Stimulated activated memory B cell treated with anti-CD40 and anti-IgM and Interleukin-4, amounts not matched to agents 10 μg/mL and 1 μg/mL and 100 μg/mL, for 72 hours (primary cell): Measurements from ENCODE around the gene IRAK4.

Source experiments
- ATAC-seq: fragments of 150-1000 bp; cut with Tn5 transposase; 2 replicates; pipeline ENCODE4 v1.10.0; 2021
- H3K27ac Mint-ChIP-seq: one replicate; pipeline ENCODE4 v1.8.0; 2022; ENCODE audit warnings: mild to moderate bottlenecking, mixed read lengths
- H3K27me3 Mint-ChIP-seq: one replicate; pipeline ENCODE4 v1.8.0; 2022; ENCODE audit warnings: mixed read lengths
- H3K36me3 Mint-ChIP-seq: one replicate; pipeline ENCODE4 v1.8.0; 2022; ENCODE audit warnings: mixed read lengths
- H3K4me1 Mint-ChIP-seq: one replicate; pipeline ENCODE4 v1.8.0; 2022; ENCODE audit warnings: mixed read lengths
- H3K4me3 Mint-ChIP-seq: one replicate; pipeline ENCODE4 v1.8.0; 2022; ENCODE audit warnings: mild to moderate bottlenecking, moderate library complexity, mixed read lengths
- H3K9me3 Mint-ChIP-seq: one replicate; pipeline ENCODE4 v1.8.0; 2022; ENCODE audit warnings: mixed read lengths

IRAK4 gene

DNA sequence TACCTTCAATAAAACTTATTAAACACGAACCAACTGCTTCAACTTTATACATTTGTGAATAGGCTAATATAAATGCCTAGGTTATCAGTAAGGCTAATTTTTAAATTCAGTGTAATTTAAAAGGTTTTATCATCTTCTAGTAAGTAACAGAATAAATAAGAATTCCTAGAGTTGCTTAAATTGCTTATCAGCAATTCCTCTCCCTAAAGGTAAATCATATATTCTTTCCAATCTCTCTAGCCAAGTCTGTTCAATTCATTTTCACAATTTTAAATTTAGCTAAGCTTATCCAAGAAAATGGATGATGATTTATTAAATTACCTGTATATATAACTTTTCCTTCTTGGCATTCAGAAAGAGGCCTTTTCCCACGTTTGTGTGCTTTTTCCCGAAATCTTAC is 4.7 kb upstream of the IRAK4 start:
- H3K27me3 Mint-ChIP-seq = no peaks in the 10 kb centered on the region
- H3K4me1 Mint-ChIP-seq = peaks cover 45% of the 10 kb centered on the region
- no peak for ATAC-seq
- peaks cover 30% of the 10 kb centered on the region for H3K36me3 Mint-ChIP-seq
- no peak overlapping the region for H3K27ac Mint-ChIP-seq
- H3K9me3 Mint-ChIP-seq = peaks cover 4% of the 10 kb centered on the region
- no peak overlapping the region for H3K4me3 Mint-ChIP-seq

DNA sequence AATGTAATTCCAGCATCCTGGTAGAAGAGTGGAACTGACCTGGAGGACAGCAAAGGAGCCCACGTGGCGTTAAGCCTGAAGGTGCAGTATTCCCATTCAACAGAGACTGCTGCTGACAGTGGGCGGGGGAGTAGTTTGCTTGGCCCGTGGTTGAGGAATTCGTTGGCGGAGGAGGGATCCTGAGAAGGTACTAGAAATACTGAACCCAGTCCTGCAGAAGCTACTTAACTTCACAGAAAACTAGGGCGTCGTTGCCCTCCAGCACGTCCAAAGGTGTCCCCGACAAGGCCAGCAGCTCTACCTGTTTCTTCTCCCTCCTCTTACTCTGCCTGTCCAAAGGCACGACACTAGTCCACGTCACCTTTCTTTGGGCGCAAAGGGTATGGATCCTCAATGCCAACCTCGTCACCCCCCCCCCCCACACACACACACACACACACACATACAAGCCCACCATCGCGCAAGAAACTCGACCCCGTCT is 464 bp upstream of the IRAK4 start:
- Mint-ChIP-seq H3K27me3 (no peaks in the 10 kb centered on the region), H3K9me3 (no peaks in the 10 kb centered on the region), H3K4me3 (peak overlapping the region; percentile 99), H3K4me1 (peaks cover 65% of the 10 kb centered on the region), H3K36me3 (peaks cover 20% of the 10 kb centered on the region), H3K27ac (peak overlapping the region; percentile 99)
- peak; percentile 13 for ATAC-seq

DNA sequence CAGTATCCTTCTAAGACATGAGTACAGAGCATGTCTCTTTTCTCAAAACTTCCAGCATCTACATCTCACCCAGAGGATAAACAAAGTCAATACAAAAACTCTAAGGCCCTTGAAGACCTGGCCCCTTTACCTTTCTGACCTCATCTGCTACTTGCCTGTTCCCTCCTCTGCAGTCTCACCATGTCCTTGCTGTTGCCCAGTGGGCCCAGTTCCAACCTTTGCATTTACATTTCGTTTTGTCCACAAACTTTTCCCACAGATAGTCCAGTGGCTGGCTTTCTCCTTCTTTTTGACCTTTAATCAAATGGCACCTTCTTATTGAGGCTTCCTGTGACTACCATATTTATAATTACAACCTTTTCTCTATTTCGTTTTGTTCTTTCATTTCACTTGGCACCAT is 1.6 kb downstream of the IRAK4 start:
- ATAC-seq = no peak
- H3K27me3 Mint-ChIP-seq = no peaks in the 10 kb centered on the region
- peak overlapping the region; percentile 99 for H3K27ac Mint-ChIP-seq
- peak overlapping the region; percentile 99 for H3K4me3 Mint-ChIP-seq
- peaks cover 68% of the 10 kb centered on the region for H3K4me1 Mint-ChIP-seq
- no peaks in the 10 kb centered on the region for H3K9me3 Mint-ChIP-seq
- peaks cover 15% of the 10 kb centered on the region for H3K36me3 Mint-ChIP-seq

DNA sequence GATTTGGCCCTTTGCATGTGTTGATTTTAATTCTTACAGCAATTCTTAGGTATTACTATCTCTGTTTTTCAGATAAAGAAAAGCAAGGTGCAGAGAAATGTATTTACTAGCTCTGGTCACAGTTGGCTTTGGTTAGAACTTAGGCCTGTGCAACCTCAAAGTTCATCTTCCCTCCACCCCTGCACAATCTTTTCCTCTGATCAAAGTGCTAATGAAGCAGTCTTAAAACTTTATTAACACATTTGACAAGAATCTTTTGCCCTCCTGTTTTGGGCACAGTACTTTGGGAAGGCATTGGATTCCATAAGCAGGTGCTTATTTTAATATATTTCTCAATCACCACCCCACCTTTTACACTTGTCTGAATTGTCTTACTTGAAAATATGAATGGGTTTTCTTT is 2.7 kb downstream of the IRAK4 start:
- no peak for ATAC-seq

DNA sequence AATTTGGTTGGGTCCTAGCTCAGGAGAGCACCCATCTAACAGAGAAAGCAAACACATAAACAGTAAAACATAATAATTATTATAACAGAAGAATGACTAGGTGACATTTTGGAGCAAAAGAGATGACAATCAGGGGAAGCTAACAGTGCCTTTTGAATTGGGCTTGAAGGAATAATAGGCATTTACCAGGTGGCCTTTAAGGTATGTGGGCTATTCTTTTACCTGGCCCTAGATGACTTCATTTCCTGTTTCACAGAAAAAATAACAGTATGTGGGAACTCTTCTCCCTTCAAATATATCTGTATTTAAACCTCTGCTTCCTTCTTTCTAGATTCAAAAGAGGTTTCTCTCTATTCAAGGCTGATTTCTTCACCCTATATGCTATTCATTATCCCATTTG is 3.8 kb downstream of the IRAK4 start:
- peaks cover 47% of the 10 kb centered on the region for H3K4me1 Mint-ChIP-seq

More for the DNA sequence above, 2.7 kb downstream of the IRAK4 start:
- no peaks in the 10 kb centered on the region for H3K9me3 Mint-ChIP-seq
- H3K27me3 Mint-ChIP-seq = no peaks in the 10 kb centered on the region
- H3K36me3 Mint-ChIP-seq = peaks cover 15% of the 10 kb centered on the region
- no peak overlapping the region for H3K27ac Mint-ChIP-seq
- peaks cover 57% of the 10 kb centered on the region for H3K4me1 Mint-ChIP-seq
- H3K4me3 Mint-ChIP-seq = no peak overlapping the region

DNA sequence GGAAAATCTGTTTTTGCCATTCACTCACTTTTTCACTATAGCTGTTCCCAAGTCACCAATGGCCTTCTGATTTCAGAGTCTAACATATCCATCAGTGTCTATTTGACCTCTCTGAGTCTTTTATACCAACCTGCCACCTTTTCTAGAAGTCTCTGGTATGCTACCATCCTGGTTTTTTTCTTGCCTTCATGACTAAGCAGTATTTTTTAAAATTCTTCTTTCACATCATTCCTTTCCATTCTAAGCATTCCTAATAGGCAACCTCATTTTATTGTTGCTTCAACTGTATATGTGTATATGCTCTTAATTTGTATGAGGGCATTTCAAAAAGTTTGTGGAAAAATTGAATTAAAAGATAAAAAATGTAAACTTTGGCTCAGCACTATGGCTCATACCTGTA is 5.0 kb downstream of the IRAK4 start:
- Mint-ChIP-seq H3K36me3 (peaks cover 19% of the 10 kb centered on the region), H3K4me1 (peaks cover 39% of the 10 kb centered on the region), H3K27me3 (no peaks in the 10 kb centered on the region), H3K4me3 (no peak overlapping the region), H3K9me3 (no peaks in the 10 kb centered on the region), H3K27ac (no peak overlapping the region)
- no peak for ATAC-seq

More for the DNA sequence above, 3.8 kb downstream of the IRAK4 start:
- no peaks in the 10 kb centered on the region for H3K9me3 Mint-ChIP-seq
- H3K36me3 Mint-ChIP-seq = peaks cover 15% of the 10 kb centered on the region
- no peaks in the 10 kb centered on the region for H3K27me3 Mint-ChIP-seq
- no peak overlapping the region for H3K4me3 Mint-ChIP-seq
- no peak overlapping the region for H3K27ac Mint-ChIP-seq
- ATAC-seq = no peak

DNA sequence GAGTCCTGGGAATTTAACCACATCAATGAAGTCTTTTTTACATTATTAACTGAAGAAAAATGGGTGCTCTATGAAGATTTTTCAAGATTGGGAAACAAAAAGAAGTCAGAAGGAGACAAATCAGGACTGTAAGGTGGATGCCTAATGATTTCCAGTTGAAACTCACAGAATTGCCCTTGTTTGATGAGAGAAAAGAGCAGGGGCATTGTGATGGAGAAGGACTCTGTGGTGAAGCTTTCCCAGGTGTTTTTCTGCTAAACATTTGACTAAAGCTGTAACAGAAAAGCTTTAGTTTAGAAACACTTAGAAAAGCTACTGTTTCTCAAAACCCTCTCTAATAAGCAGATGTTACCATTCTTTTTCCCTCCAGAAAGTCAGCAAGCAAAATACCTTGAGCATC is 5.8 kb downstream of the IRAK4 start:
- no peak overlapping the region for H3K27ac Mint-ChIP-seq

DNA sequence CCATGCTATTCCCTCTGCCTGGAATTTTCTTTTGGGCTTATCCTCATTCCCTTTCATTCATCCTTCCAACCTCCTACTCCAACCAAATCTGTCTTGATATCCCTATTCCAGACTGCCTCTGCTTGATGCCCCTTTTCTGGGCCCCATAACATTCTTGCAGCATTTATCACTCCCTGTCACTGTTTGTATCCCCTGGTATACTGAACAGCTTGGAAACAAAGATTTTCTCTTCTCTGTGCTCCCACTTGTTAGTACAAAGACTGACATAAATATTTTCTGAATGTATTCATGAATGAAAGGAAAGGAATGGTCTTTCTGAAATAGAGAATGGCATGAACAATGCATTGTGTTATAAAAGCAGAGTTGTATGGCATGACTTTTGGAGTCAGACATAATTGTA is 7.5 kb downstream of the IRAK4 start:
- Mint-ChIP-seq H3K27me3 (no peaks in the 10 kb centered on the region), H3K27ac (no peak overlapping the region), H3K9me3 (no peaks in the 10 kb centered on the region), H3K4me1 (peaks cover 22% of the 10 kb centered on the region), H3K36me3 (peaks cover 30% of the 10 kb centered on the region), H3K4me3 (no peak overlapping the region)
- no peak for ATAC-seq

More for the DNA sequence above, 5.8 kb downstream of the IRAK4 start:
- Mint-ChIP-seq H3K27me3 (no peaks in the 10 kb centered on the region), H3K36me3 (peaks cover 24% of the 10 kb centered on the region), H3K9me3 (no peaks in the 10 kb centered on the region), H3K4me1 (peaks cover 34% of the 10 kb centered on the region), H3K4me3 (no peak overlapping the region)
- no peak for ATAC-seq

DNA sequence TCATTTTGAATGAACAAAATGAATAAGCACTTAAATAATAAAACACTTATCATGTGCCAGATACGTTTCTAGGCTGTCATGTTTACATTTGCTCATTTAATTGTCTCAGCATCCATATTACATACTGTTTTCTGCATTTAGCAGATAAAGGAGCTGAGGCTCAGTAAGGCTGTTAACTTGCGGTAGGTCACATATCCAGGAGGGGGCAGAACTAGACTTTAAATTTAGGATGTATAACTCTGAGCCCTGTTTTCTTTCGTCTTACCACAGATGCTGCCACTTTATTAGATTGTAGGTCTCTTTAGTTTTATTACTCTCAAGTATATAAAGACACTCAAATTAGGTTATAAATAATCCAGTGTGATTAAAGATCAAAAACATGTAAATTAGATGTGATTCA is 17.7 kb downstream of the IRAK4 start:
- Mint-ChIP-seq H3K9me3 (no peaks in the 10 kb centered on the region), H3K4me3 (no peak overlapping the region), H3K36me3 (peaks cover 17% of the 10 kb centered on the region), H3K27ac (no peak overlapping the region), H3K27me3 (no peaks in the 10 kb centered on the region), H3K4me1 (no peaks in the 10 kb centered on the region)
- no peak for ATAC-seq

DNA sequence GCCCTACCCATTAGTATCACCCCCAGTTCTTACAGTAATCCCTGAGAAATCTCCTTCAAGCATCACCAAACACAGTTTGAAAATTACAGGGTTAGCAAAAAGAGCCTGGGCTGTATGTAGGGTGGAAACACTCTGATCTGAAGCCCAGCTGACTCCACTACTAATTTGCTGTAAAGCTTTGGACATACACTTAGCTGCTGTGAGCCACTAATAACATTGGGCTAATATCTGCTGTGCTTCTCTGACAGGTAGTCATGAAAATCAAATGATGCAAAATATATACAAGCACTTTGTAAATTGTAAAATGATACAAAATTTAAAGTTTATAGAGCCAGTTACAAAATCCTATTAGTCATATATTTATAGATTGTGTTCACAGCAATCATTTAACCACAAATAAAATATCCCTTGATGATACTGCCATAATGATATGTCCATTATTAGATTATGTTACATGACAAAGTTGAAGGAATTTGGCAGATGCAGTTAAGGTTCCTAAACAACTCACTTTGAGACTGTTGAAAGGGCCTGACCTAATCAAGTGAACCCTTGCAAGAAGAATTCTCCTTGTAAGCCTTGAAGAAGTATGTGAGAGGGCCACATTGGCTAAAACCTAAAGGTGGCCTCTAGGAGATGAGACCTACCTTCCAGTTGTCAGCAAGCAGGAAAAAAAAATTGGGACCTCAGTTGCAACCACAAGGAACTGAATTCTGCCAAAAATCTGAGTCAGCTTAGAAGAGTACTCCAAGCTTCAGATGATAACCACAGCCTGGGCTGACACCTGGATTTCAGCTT is 28.3 kb downstream of the IRAK4 start:
- Mint-ChIP-seq H3K27me3 (no peaks in the 10 kb centered on the region), H3K4me3 (no peak overlapping the region), H3K4me1 (no peaks in the 10 kb centered on the region), H3K36me3 (peaks cover 37% of the 10 kb centered on the region), H3K9me3 (no peaks in the 10 kb centered on the region), H3K27ac (no peak overlapping the region)
- no peak for ATAC-seq

DNA sequence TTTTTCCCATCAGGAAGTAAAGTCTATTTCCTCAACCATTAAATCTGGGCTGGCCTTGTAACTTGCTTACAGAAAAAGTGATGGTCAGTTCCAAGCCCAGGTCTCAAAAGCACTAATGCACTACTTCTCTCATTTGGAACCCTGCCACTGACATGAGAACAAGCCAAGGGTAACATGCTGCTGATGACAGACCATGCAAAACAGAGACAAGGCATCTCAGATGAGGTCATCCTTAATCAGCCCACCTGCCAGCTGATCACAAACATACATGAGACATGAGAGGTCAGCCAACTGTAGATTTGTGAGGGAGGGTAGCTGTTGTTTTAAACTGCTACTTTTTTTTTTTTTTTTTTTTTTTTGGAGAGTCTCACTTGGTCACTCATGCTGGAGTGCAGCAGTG is 31.2 kb downstream of the IRAK4 start:
- Mint-ChIP-seq H3K27ac (no peak overlapping the region), H3K9me3 (no peaks in the 10 kb centered on the region), H3K4me1 (no peaks in the 10 kb centered on the region), H3K27me3 (no peaks in the 10 kb centered on the region), H3K36me3 (peaks cover 32% of the 10 kb centered on the region), H3K4me3 (no peak overlapping the region)
- no peak for ATAC-seq

DNA sequence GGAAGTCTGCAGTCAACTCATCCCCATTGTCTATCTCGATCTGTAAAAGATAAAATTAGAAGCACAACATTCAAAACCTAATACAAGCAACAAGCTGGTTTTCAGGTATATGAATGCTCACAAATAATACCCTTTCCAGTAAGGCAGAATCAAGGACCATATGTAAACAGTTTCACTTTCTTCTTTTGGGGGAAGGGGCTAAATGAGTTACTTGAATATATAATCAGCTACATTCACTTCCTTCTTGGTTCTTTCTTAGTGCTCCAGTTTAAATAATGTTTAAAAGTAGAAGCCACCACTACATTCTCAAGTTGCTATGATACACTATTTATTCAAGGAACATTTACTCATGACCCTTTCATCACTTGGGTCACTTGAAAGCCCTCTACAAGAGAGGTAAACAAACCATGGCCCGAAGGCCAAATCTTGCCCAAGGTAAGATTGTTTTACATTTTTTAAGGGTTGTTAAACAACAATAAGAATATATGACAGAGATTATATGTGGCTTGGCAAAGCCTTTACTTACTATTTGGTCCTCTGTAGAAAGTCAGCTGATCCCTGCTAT is 37.0 kb downstream of the IRAK4 start:
- Mint-ChIP-seq H3K27me3 (no peaks in the 10 kb centered on the region), H3K27ac (no peak overlapping the region), H3K4me1 (no peaks in the 10 kb centered on the region), H3K4me3 (no peak overlapping the region), H3K9me3 (no peaks in the 10 kb centered on the region), H3K36me3 (peaks cover 38% of the 10 kb centered on the region)
- no peak for ATAC-seq

DNA sequence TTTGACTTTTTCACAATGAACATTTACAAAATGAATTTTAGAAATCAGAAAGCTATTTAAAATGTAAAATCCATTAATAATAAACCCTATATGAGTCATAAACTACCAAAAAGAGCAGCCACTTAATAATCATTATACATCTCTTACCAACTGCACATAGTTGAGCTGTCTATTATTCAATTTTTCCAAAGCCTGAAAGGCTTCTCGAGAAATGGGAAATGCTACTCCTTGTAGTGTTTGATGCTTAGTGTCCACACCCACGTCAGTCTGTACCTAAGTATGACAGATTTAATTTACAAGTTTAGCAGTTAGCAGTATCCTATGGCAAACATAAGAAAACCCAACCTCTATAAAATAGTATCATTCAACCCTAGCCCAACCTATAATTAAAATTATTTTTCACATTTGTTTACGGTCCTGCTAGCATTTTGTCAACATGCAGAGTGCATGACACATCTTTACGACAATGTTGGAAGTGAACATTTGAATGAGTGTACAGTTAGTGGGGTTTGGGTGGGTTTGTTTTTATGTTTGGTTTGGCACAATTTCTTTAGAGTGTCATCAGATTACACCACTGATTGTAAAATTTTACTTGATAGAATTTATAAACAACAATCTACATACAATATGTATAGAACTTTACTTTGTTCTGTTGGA is 38.9 kb downstream of the IRAK4 start:
- Mint-ChIP-seq H3K36me3 (peaks cover 35% of the 10 kb centered on the region), H3K27me3 (no peaks in the 10 kb centered on the region), H3K4me3 (no peak overlapping the region), H3K4me1 (no peaks in the 10 kb centered on the region), H3K27ac (no peak overlapping the region), H3K9me3 (no peaks in the 10 kb centered on the region)
- no peak for ATAC-seq

DNA sequence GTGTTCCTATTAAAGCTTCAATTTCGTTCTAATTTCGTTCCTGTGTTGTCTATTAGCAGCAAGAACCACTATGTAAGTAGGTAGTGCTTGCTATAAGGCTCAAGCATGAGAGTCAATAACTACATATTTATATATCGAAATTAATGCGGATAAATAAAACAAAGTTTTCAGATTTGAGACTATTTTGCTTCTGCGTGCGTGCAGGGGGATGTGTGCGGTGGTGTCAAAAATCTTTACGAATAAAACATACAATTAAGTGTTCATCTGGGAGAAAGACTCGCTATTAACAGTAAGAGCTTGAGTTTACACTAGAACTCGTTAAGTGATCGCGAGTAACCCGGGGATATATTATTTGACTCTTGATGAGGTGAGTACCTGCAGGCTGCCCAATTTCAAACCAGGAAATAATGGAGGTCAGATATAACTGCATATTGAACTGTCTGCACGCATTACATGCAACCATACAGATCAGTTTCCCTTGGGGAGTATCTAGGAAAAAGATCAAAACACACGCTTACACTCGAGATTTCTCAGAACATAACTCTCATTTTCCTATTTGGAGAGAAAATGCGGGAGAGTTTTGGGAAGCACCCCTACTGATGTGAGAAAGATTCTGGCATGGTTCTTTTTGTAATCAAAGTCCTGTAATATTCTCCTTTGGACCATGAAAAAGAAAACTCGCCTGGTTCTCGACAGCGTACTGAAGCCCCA is 46.6 kb downstream of the IRAK4 start:
- no peak for ATAC-seq
- peaks cover 14% of the 10 kb centered on the region for H3K36me3 Mint-ChIP-seq
- peak overlapping the region; percentile 96 for H3K4me3 Mint-ChIP-seq
- no peaks in the 10 kb centered on the region for H3K9me3 Mint-ChIP-seq
- H3K27ac Mint-ChIP-seq = peak overlapping the region; percentile 97
- H3K27me3 Mint-ChIP-seq = no peaks in the 10 kb centered on the region
- peaks cover 20% of the 10 kb centered on the region for H3K4me1 Mint-ChIP-seq
